ENCODE measurements around the gene THAP7. TPM values are rescaled to one million over a fixed set of nuclear protein-coding genes. Genes with fewer than 3 reads are reported as not detected.

THAP7 gene
- total and polyA plus RNA-seq, 2 of the 13 experiments (the other 11 are each of a cell fraction or from before 2014, with no cell fraction given): 13.0 to 25.5 TPM

DNA sequence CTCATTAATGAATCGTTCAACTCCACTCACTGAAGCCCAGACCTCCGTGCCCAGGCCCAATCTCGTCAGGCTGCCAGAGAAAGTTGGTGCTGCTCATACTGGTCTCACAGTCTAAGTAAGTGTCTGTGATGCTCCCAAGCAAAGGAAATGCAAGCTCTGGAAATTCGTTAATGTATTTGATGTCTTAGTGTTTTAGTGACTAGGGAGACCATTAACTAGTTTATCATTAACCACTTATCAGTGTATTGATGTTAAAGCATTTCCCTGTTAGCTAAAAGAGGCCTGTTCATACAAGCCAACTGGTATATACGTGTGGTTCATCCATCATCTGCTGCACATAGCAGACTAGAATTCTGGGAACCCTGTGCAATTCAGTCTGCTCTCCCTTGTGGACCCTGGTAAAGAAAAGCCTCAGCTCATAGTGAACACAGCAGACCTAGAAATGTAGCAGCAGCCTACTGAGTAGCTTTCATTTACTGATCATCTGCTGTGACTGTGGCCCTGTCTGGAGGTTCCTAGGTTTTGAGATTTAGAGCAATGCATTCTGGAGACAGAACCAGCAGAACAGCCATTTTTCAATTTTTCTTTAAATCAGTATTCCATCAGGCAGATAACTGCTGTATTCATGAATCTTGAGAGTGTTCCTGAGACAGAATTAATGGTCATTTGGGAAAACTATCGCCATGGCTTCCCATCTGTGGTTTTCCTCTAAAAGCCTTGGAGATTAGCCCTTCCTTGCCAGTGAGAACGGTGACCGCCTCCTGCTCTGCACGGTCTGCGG lies 50.6 kb downstream of the THAP7 start (continued):
- TF ChIP-seq CREB1 (IDR thresholded peaks at IDR 0.05) (no peak), CREB1 (CRISPR knock-in tag; IDR thresholded peaks at IDR 0.05) (0 out of 2 replicates have a peak, but pooled peaks have one; percentile 15), HNF4G (IDR thresholded peaks at IDR 0.05; ENCODE audit: borderline replicate concordance, low read depth, low read length) (no peak), HNF4G (CRISPR knock-in tag; IDR thresholded peaks at IDR 0.05; ENCODE audit: borderline replicate concordance, low read depth) (0 out of 2 replicates have a peak, but pooled peaks have one; percentile 16), ZNF33B (CRISPR knock-in tag; IDR thresholded peaks at IDR 0.05) (no peak), KLF6 (CRISPR knock-in tag; IDR thresholded peaks at IDR 0.05) (no peak), ZNF280B (CRISPR knock-in tag; IDR thresholded peaks at IDR 0.05; ENCODE audit: borderline replicate concordance) (no peak), BHLHE40 (IDR thresholded peaks at IDR 0.05; ENCODE audit: low read length) (no peak), PHF21A (CRISPR knock-in tag; IDR thresholded peaks at IDR 0.05) (peak; percentile 44; the same call in 1 of the 2 replicates), BRCA1 (CRISPR knock-in tag; IDR thresholded peaks at IDR 0.05) (0 out of 2 replicates have a peak, but pooled peaks have one; percentile 3), TBX3 (IDR thresholded peaks at IDR 0.05; ENCODE audit: borderline replicate concordance) (no peak), MIXL1 (CRISPR knock-in tag; IDR thresholded peaks at IDR 0.05) (peak; percentile 80), ZKSCAN1 (IDR thresholded peaks at IDR 0.05; ENCODE audit: low read length) (no peak), TFDP2 (CRISPR knock-in tag; IDR thresholded peaks at IDR 0.05) (no peak), POLR2A (IDR thresholded peaks at IDR 0.05; ENCODE audit: insufficient read depth in 1 of 2, low read depth in 2 of 2, low read length in 2 of 2) (peak; percentile 22 to 51; a peak in 2 of 4 replicates), ZNF564 (CRISPR knock-in tag; IDR thresholded peaks at IDR 0.05) (no peak), FOXP4 (CRISPR knock-in tag; IDR thresholded peaks at IDR 0.05) (peak; percentile 75), ISL2 (CRISPR knock-in tag; IDR thresholded peaks at IDR 0.05) (peak; percentile 57; the same call in 1 of the 2 replicates), KAT2B (IDR thresholded peaks at IDR 0.05; ENCODE audit: borderline replicate concordance, low read depth, low read length) (no peak), ZNF335 (CRISPR knock-in tag; IDR thresholded peaks at IDR 0.05) (0 out of 2 replicates have a peak, but pooled peaks have one; percentile 10), ATF1 (CRISPR knock-in tag; IDR thresholded peaks at IDR 0.05) (peak; percentile 35; the same call in 1 of the 2 replicates)
- TF ChIP-seq, protein P1, sequence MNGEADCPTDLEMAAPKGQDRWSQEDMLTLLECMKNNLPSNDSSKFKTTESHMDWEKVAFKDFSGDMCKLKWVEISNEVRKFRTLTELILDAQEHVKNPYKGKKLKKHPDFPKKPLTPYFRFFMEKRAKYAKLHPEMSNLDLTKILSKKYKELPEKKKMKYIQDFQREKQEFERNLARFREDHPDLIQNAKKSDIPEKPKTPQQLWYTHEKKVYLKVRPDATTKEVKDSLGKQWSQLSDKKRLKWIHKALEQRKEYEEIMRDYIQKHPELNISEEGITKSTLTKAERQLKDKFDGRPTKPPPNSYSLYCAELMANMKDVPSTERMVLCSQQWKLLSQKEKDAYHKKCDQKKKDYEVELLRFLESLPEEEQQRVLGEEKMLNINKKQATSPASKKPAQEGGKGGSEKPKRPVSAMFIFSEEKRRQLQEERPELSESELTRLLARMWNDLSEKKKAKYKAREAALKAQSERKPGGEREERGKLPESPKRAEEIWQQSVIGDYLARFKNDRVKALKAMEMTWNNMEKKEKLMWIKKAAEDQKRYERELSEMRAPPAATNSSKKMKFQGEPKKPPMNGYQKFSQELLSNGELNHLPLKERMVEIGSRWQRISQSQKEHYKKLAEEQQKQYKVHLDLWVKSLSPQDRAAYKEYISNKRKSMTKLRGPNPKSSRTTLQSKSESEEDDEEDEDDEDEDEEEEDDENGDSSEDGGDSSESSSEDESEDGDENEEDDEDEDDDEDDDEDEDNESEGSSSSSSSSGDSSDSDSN (CRISPR knock-in tag; IDR thresholded peaks at IDR 0.05): peak; percentile 26; the same call in 1 of the 2 replicates
- TF ChIP-seq, protein P2, sequence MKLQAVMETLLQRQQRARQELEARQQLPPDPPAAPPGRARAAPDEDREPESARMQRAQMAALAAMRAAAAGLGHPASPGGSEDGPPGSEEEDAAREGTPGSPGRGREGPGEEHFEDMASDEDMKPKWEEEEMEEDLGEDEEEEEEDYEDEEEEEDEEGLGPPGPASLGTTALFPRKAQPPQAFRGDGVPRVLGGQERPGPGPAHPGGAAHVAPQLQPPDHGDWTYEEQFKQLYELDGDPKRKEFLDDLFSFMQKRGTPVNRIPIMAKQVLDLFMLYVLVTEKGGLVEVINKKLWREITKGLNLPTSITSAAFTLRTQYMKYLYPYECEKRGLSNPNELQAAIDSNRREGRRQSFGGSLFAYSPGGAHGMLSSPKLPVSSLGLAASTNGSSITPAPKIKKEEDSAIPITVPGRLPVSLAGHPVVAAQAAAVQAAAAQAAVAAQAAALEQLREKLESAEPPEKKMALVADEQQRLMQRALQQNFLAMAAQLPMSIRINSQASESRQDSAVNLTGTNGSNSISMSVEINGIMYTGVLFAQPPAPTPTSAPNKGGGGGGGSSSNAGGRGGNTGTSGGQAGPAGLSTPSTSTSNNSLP (IDR thresholded peaks at IDR 0.05; ENCODE audit: low read depth, low read length): peak; percentile 26; the same call in 1 of the 2 replicates
